Esophagus squamous epithelium (tissue), 5 donors: ENCODE results near the gene KRT33B. TPM values are rescaled to one million over a fixed set of nuclear protein-coding genes. Genes with fewer than 3 reads are reported as not detected.
"Not testable (repeated sequence)": the region's sequence is repeated elsewhere in the genome, so short reads cannot be mapped to it uniquely, and the experiment has no call there.

Experiments used
- DNase-seq: peaks from one replicate; lab custom pipeline; 2025; lab: John Stamatoyannopoulos, UW
- H3K27ac ChIP-seq, 4 donors: fragments of 200-600 bp; sonication (generic); one replicate each; pipeline ENCODE4 v1.5.1; 2016 to 2019; ENCODE audit warnings: mild to moderate bottlenecking in 1 of 4
- H3K27me3 ChIP-seq, 4 donors: fragments of 200-600 bp; sonication (generic); 1 replicate in 3 of 4; 2 replicates in 1 of 4; pipeline versions ENCODE4 v1.5.1 to v1.6.0; 2017 to 2021; ENCODE audit warnings: antibody characterized with exemption in 1 of 4
- H3K36me3 ChIP-seq, 3 donors: fragments of 200-600 bp; sonication (generic); one replicate each; pipeline ENCODE4 v1.5.1; 2016 to 2019
- H3K4me1 ChIP-seq, 3 donors: fragments of 200-600 bp; sonication (generic); one replicate each; pipeline ENCODE4 v1.5.1; 2017 to 2019
- H3K4me3 ChIP-seq, 4 donors: fragments of 200-600 bp; sonication (generic); 1 replicate in 3 of 4; 2 replicates in 1 of 4; pipeline ENCODE4 v1.5.1; 2016 to 2019; ENCODE audit warnings: mild to moderate bottlenecking in 2 of 4, moderate library complexity in 1 of 4
- H3K9me3 ChIP-seq, 3 donors: fragments of 200-600 bp; sonication (generic); one replicate each; pipeline ENCODE4 v1.5.1; 2016 to 2019
- POLR2A ChIP-seq, 4 donors: fragments of 450-650 bp; IDR thresholded peaks; one replicate each; pipeline ENCODE4 v1.6.1; 2017; ENCODE audit warnings: antibody characterized with exemption in 4 of 4, mild to moderate bottlenecking in 4 of 4, moderate library complexity in 3 of 4
- WGBS, 2 donors: methylation state at CpG; one replicate each; pipeline ENCODE4 v1.1.5; 2018; 5-methylcytosine and 5-hydroxymethylcytosine counted together
- intact Hi-C: fragments of 100-400 bp; cut with DNase I; formaldehyde crosslinking; loops from one replicate; pipeline ENCODE4 v1.15.0; 2022
- total RNA-seq, 4 donors: library from RNA; depleted of rRNA; stranded (reverse); fragments of >200 nt; gene quantifications; one replicate each; pipeline ENCODE4 v1.1.0, GENCODE V29; 2016
- TF ChIP-seq, protein P1 (sequence below), 6 experiments: fragments of 450-650 bp in 4 of 6; fragments of 200-600 bp in 2 of 6; sonication (generic) in 2 of 6; IDR thresholded peaks; one replicate each; pipeline ENCODE4 v1.5.1; 2016 to 2019; ENCODE audit warnings: antibody characterized with exemption in 6 of 6, mild to moderate bottlenecking in 4 of 6, moderate library complexity in 4 of 6
- donor health status: DM: yes; HTN: yes; CAD: no.

Gene KRT33B
- total RNA-seq, 4 donors from 2014 or later, result 0.32 to 0.57 TPM; not detected in 2

DNA sequence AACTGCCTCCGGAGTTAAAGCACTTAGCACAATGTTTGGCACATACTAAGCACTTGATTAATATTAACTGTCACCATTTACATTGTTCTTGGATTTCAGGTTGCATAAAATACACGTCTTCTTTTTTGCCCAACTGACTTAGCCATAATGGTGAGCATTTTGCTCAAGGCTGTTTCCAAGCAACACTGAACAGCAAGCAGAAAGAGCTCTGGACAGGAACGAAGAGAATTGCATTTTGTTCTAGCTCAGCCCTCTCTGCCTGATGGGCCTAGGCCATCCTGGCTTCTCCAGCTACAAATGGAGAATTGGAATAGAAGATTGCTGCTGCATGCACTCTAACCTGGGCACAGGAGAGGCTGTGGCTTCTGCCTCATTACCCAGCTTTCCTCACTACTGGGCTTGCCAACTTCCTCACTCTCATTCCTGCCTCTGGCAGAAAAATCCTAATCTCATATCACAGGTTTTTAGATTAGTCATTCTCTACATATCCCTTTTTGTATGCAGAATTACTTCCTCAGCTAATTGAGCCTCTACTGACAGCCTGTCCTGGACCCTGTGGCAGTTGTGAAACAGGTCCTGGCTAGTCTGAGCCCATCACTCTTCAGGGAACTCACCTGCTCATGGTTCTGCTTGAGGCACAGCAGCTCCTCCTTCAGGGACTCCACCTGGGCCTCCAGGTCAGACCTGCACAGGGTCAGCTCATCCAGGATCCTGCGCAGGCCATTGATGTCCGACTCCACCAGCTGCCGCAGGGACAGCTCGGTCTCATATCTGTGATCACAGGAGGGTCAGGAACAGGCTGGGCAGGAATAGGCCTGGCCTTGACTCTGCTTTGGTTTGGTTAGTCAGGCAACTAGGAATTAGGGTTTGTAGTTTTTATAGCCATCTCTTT, 21.5 kb downstream of the KRT33B start:
- 22 to 52% methylated on average over 3 to 4 of the region's 7 CpGs for WGBS, 2 donors
- H3K27me3 ChIP-seq, result no peaks in the 10 kb centered on the region
- no peaks in the 10 kb centered on the region for H3K36me3 ChIP-seq
- intact Hi-C loops, result no loop called here
- H3K4me3 ChIP-seq, result no peak overlapping the region
- TF ChIP-seq, protein P1, sequence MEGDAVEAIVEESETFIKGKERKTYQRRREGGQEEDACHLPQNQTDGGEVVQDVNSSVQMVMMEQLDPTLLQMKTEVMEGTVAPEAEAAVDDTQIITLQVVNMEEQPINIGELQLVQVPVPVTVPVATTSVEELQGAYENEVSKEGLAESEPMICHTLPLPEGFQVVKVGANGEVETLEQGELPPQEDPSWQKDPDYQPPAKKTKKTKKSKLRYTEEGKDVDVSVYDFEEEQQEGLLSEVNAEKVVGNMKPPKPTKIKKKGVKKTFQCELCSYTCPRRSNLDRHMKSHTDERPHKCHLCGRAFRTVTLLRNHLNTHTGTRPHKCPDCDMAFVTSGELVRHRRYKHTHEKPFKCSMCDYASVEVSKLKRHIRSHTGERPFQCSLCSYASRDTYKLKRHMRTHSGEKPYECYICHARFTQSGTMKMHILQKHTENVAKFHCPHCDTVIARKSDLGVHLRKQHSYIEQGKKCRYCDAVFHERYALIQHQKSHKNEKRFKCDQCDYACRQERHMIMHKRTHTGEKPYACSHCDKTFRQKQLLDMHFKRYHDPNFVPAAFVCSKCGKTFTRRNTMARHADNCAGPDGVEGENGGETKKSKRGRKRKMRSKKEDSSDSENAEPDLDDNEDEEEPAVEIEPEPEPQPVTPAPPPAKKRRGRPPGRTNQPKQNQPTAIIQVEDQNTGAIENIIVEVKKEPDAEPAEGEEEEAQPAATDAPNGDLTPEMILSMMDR (IDR thresholded peaks at IDR 0.05), result no peak
- TF ChIP-seq POLR2A (IDR thresholded peaks at IDR 0.05), result no peak
- H3K27ac ChIP-seq, result peak overlapping the region; percentile 46 to 80 (median 68)
- H3K9me3 ChIP-seq, result no peaks in the 10 kb centered on the region
- DNase-seq, result no peak
- H3K4me1 ChIP-seq, result peaks cover 6 to 78% (median 23%) of the 10 kb centered on the region in 3 donors

DNA sequence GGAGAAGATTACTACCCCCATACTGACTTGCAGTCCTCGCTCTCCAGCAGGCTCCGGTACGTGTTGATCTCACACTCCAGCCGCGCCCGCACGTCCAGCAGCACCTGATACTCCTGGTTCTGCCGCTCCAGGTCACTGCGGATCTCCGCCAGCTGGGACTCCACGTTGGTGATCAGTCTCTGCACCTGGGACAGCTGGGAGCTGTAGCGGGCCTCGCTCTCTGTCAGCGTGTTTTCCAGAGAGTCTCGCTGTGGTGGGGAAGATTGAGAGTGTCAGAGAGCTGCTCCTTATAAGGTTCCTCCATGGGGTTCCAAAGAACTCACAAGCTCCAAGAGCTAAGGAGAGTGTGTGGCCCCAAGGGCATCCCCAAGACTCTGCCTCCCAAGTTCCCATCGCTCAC, 23.2 kb downstream of the KRT33B start:
- intact Hi-C loops, H3K9me3 ChIP-seq, DNase-seq, H3K27me3 ChIP-seq, H3K4me3 ChIP-seq, H3K36me3 ChIP-seq: not testable (repeated sequence)
- 69 to 70% methylated on average over 11 to 13 of the region's 16 CpGs for WGBS, 2 donors
- Histone ChIP-seq H3K4me1 (peaks cover 6 to 85% (median 28%) of the 10 kb centered on the region in 3 donors), H3K27ac (peak overlapping the region in 3 of 4 donors; percentile 21 to 71 (median 33))

DNA sequence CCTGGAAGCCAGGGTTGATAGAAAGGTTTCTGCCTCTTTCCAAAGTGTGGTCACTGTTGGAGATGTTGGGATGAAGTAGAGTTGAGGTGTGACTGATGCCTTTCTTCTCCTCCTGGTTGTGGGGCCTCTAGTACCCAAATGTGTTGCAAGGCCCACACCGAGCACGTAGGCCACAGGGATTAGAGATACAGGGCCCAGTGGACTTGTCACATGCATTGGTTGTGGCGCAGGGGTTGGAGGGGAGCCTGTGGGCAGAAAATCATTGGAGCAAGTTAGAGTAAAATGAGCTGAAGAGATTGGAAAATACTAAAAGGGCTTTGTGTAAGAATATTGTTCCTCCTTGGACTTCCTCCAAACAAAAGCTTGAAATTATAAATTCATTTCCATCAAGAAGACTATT, 23.6 kb downstream of the KRT33B start:
- no peak overlapping the region for H3K4me3 ChIP-seq
- H3K27ac ChIP-seq, result peak overlapping the region in 3 of 4 donors; percentile 21 to 71 (median 33)
- H3K27me3 ChIP-seq, result no peaks in the 10 kb centered on the region
- no peaks in the 10 kb centered on the region for H3K9me3 ChIP-seq
- no peak for TF ChIP-seq POLR2A (IDR thresholded peaks at IDR 0.05)
- TF ChIP-seq, protein P1 (IDR thresholded peaks at IDR 0.05), result no peak
- intact Hi-C loops, result no loop called here
- no peak for DNase-seq
- peaks cover 6 to 89% (median 33%) of the 10 kb centered on the region in 3 donors for H3K4me1 ChIP-seq
- WGBS, 2 donors, result 48 to 91% methylated on average over 2 to 3 of the region's 3 CpGs
- no peaks in the 10 kb centered on the region for H3K36me3 ChIP-seq

GRCh38 chr17:41343029-41343428, 26.6 kb downstream of the KRT33B start:
- H3K4me1 ChIP-seq, result peaks cover 21 to 99% (median 45%) of the 10 kb centered on the region in 3 donors
- intact Hi-C loops, result no loop called here
- H3K9me3 ChIP-seq, result no peaks in the 10 kb centered on the region
- H3K36me3 ChIP-seq, result no peaks in the 10 kb centered on the region
- WGBS, 2 donors, result 48 to 73% methylated on average over 3 of the region's 3 CpGs
- DNase-seq, result no peak
- H3K4me3 ChIP-seq, result no peak overlapping the region
- TF ChIP-seq, protein P1 (IDR thresholded peaks at IDR 0.05), result no peak
- TF ChIP-seq POLR2A (IDR thresholded peaks at IDR 0.05), result no peak
- no peaks in the 10 kb centered on the region for H3K27me3 ChIP-seq
- peak overlapping the region in 3 of 4 donors; percentile 20 to 45 (median 31) for H3K27ac ChIP-seq

DNA sequence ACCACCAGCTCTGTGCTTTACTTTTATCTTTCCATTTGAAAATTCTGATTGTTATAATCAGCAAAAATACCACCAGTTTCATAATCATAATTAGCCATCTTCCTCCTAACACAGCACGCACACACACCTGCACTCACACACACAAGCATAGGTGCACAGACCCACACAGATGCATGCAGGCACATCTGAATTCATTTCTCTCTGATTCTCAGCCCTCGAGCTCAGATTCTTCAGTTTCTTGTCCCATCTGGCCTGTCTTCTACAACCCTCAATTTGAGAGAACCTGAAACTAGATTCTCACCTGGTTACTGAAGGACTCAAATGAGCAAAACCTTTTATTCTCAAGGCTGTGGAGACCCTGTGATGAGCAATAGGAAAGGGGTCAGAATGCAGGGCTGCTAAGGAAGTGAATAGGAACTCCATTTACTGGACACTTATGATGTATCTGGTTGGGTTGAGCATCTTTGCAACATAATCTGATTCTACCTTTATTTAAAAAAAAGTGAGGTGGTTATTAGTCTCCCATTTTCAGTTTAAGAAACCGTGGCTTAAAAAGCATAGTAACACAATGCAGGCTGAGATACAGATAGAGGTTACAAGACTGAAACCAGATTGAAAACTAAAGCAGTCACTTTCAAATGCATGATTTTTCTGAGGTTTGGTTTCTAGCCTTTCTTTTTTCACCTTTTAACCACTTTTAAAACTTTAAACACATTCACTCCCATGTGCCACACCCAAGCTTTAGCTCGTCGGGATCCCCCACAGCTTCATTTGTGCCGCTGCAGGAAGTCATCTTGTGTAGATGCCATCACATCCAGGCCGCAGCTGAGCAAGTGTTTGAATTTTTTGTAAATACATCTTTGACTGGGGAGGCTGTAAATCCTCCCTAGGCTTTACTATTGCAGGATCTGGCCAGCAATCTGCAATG, 28.4 kb downstream of the KRT33B start:
- H3K36me3 ChIP-seq, result no peaks in the 10 kb centered on the region
- no peak for TF ChIP-seq POLR2A (IDR thresholded peaks at IDR 0.05)
- TF ChIP-seq, protein P1 (IDR thresholded peaks at IDR 0.05), result no peak
- no peak overlapping the region for H3K4me3 ChIP-seq
- peak overlapping the region in 3 of 4 donors; percentile 18 to 51 (median 19) for H3K27ac ChIP-seq
- intact Hi-C loops, result no loop called here
- no peaks in the 10 kb centered on the region for H3K27me3 ChIP-seq
- H3K9me3 ChIP-seq, result no peaks in the 10 kb centered on the region
- DNase-seq, result no peak
- peaks cover 15 to 94% (median 34%) of the 10 kb centered on the region in 3 donors for H3K4me1 ChIP-seq
- WGBS, 2 donors, result 52 to 56% methylated on average over 7 of the region's 7 CpGs
